Natural killer cell (primary cell): ENCODE results near the gene UQCC3. TPM values are rescaled to one million over a fixed set of nuclear protein-coding genes. Genes with fewer than 3 reads are reported as not detected.
A peak's percentile ranks its signal among the peaks of the same experiment; 100 is the strongest.
"Not testable (repeated sequence)": the region's sequence is repeated elsewhere in the genome, so short reads cannot be mapped to it uniquely, and the experiment has no call there.

Experiments used
- ATAC-seq, 3 donors: fragments of 150-1000 bp in 2 of 3; fragments of 200-7000 bp in 1 of 3; cut with Tn5 transposase; 1 replicate in 1 of 3; 2 replicates in 2 of 3; pipeline ENCODE4 v1.10.0; 2021; ENCODE audit warnings: mild to moderate bottlenecking in 2 of 3, moderate library complexity in 2 of 3
- DNase-seq, 2 donors: peaks; one replicate each; pipeline versions ENCODE4 v3.0.0 to v3.0.0-alpha.2; 2013 to 2021; ENCODE audit warnings: mixed read lengths in 1 of 2
- H3K27ac ChIP-seq: one replicate; pipeline ENCODE4 v1.5.1; 2013; ENCODE audit warnings: mild to moderate bottlenecking, low read length
- H3K27me3 ChIP-seq: one replicate; pipeline ENCODE4 v1.6.1; 2013; ENCODE audit warnings: low read length; ENCODE audit not compliant: control insufficient read depth, insufficient read depth
- H3K36me3 ChIP-seq: one replicate; pipeline ENCODE4 v1.6.1; 2013; ENCODE audit warnings: low read length; ENCODE audit not compliant: control insufficient read depth, insufficient read depth
- H3K4me1 ChIP-seq: one replicate; pipeline ENCODE4 v1.6.1; 2013; ENCODE audit warnings: low read length; ENCODE audit not compliant: control insufficient read depth, insufficient read depth
- H3K4me3 ChIP-seq: one replicate; pipeline ENCODE4 v1.5.1; 2013; ENCODE audit warnings: low read length
- H3K9me3 ChIP-seq: one replicate; pipeline ENCODE4 v1.6.1; 2013; ENCODE audit warnings: low read length; ENCODE audit not compliant: control insufficient read depth, insufficient read depth
- H3K27ac Mint-ChIP-seq, 2 donors: one replicate each; pipeline ENCODE4 v1.8.0; 2022; ENCODE audit warnings: mild to moderate bottlenecking in 2 of 2, mixed read lengths in 2 of 2, moderate library complexity in 1 of 2
- H3K27me3 Mint-ChIP-seq, 2 donors: one replicate each; pipeline ENCODE4 v1.8.0; 2022; ENCODE audit warnings: low read depth in 2 of 2, mixed read lengths in 2 of 2
- H3K36me3 Mint-ChIP-seq: one replicate; pipeline ENCODE4 v1.8.0; 2022; ENCODE audit warnings: mixed read lengths
- H3K4me1 Mint-ChIP-seq, 2 donors: one replicate each; pipeline ENCODE4 v1.8.0; 2022; ENCODE audit warnings: mixed read lengths in 2 of 2
- H3K4me3 Mint-ChIP-seq: one replicate; pipeline ENCODE4 v1.8.0; 2022; ENCODE audit warnings: mild to moderate bottlenecking, moderate library complexity, mixed read lengths
- H3K9me3 Mint-ChIP-seq, 2 donors: one replicate each; pipeline ENCODE4 v1.8.0; 2022; ENCODE audit warnings: mixed read lengths in 2 of 2
- CTCF ChIP-seq: fragments of 200-600 bp; IDR thresholded peaks from one replicate; pipeline ENCODE4 v1.8.0; 2022; ENCODE audit warnings: antibody characterized with exemption
- WGBS: methylation state at CpG from one replicate; pipeline ENCODE4 v1.1.7; 2013; ENCODE audit warnings: missing lambda C conversion rate; ENCODE audit not compliant: insufficient coverage; 5-methylcytosine and 5-hydroxymethylcytosine counted together
- intact Hi-C: fragments of 100-400 bp; cut with micrococcal nuclease; formaldehyde crosslinking; loops from one replicate; pipeline ENCODE4 v1.14.2; 2022
- total RNA-seq, 4 donors: library from RNA; stranded (reverse); fragments of 120-200 nt in 1 of 4; gene quantifications; one replicate each; pipeline versions ENCODE4 v1.2.3 to v1.2.4, GENCODE V29; 2013 to 2022

The UQCC3 gene
- total RNA-seq, 3 donors from 2014 or later (not counting 1 experiment from before 2014, with no cell fraction given) = 3.9 to 5.2 (median 4.0) TPM

- H3K9me3 Mint-ChIP-seq = no peaks in the 10 kb centered on the region
- no peaks in the 10 kb centered on the region for H3K27me3 Mint-ChIP-seq
- Histone ChIP-seq H3K36me3 (peaks cover 31% of the 10 kb centered on the region), H3K4me1 (peaks cover 42% of the 10 kb centered on the region), H3K27me3 (no peaks in the 10 kb centered on the region), H3K9me3 (no peaks in the 10 kb centered on the region), H3K4me3 (no peak overlapping the region), H3K27ac (no peak overlapping the region)
- 97% methylated on average over 24 of the region's 24 CpGs for WGBS
- DNase-seq (peak in 1 of 2 donors; percentile 5), ATAC-seq (no peak)
- intact Hi-C loops = no loop called here
- no peaks in the 10 kb centered on the region for H3K36me3 Mint-ChIP-seq
- peaks cover 19 to 24% of the 10 kb centered on the region in 2 donors for H3K4me1 Mint-ChIP-seq
- H3K4me3 Mint-ChIP-seq = no peak overlapping the region
- no peak overlapping the region for H3K27ac Mint-ChIP-seq
- TF ChIP-seq CTCF = no peak
Measured at GRCh38 chr11:62648185-62648966, 23.1 kb upstream of the UQCC3 start.

GRCh38 chr11:62648967-62649364, 22.5 kb upstream of the UQCC3 start:
- Mint-ChIP-seq H3K4me3 (no peak overlapping the region), H3K9me3 (no peaks in the 10 kb centered on the region), H3K36me3 (no peaks in the 10 kb centered on the region), H3K27ac (no peak overlapping the region), H3K27me3 (peaks cover 0 to 3% of the 10 kb centered on the region in 2 donors), H3K4me1 (peaks cover 23 to 29% of the 10 kb centered on the region in 2 donors)
- peaks cover 44% of the 10 kb centered on the region for H3K4me1 ChIP-seq
- WGBS = 97% methylated on average over 11 of the region's 11 CpGs
- ATAC-seq (no peak), DNase-seq (no peak)
- no peak for TF ChIP-seq CTCF
- H3K9me3 ChIP-seq = no peaks in the 10 kb centered on the region
- H3K27ac ChIP-seq = no peak overlapping the region
- no peaks in the 10 kb centered on the region for H3K27me3 ChIP-seq
- no peak overlapping the region for H3K4me3 ChIP-seq
- intact Hi-C loops = no loop called here
- peaks cover 27% of the 10 kb centered on the region for H3K36me3 ChIP-seq

DNA sequence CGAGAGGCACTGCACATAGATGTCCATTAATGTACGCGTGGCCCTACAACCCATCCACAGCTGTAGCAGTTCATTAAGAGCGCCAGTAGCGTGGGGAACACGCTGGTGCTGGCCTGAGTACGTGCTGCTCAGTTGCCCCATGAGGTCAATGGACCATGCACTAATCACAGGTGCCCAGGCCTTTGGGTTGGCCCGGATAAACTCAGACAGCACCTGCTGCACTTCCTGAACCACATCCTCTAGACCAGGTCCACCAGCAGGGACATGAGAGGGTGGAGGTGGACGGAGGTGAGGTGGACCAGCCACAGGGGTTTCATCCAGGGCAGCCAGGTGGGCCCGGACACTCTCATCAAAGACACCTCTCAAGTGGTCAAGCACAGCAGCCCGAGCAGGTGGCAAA, 22.0 kb upstream of the UQCC3 start:
- Histone ChIP-seq H3K27ac (no peak overlapping the region), H3K4me3 (no peak overlapping the region), H3K36me3 (peaks cover 24% of the 10 kb centered on the region), H3K4me1 (peaks cover 44% of the 10 kb centered on the region), H3K9me3 (no peaks in the 10 kb centered on the region), H3K27me3 (no peaks in the 10 kb centered on the region)
- H3K9me3 Mint-ChIP-seq = no peaks in the 10 kb centered on the region
- ATAC-seq (no peak), DNase-seq (peak in 1 of 2 donors; percentile 4)
- intact Hi-C loops = no loop called here
- 97% methylated on average over 10 of the region's 11 CpGs for WGBS
- H3K27me3 Mint-ChIP-seq = peaks cover 0 to 3% of the 10 kb centered on the region in 2 donors
- no peaks in the 10 kb centered on the region for H3K36me3 Mint-ChIP-seq
- no peak overlapping the region for H3K27ac Mint-ChIP-seq
- H3K4me1 Mint-ChIP-seq = peaks cover 23 to 29% of the 10 kb centered on the region in 2 donors
- H3K4me3 Mint-ChIP-seq = peak overlapping the region; percentile 25
- no peak for TF ChIP-seq CTCF

DNA sequence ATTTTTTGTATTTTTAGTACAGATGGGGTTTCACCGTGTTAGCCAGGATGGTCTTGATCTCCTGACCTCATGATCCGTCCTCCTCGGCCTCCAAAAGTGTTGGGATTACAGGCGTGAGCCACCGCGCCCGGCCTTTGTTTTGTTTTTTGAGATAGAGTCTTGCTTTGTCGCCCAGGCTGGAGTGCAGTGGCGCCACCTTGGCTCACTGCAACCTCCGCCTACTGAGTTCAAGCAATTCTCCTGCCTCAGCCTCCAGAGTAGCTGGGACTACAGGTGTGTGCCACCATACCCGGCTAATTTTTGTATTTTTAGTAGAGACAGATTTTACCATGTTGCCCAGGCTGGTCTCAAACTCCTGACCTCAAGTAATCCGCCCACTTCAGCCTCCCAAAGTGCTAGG, 21.2 kb upstream of the UQCC3 start:
- H3K27me3 Mint-ChIP-seq, ATAC-seq, intact Hi-C loops, H3K27ac Mint-ChIP-seq, DNase-seq, H3K4me3 Mint-ChIP-seq, H3K27me3 ChIP-seq, H3K4me3 ChIP-seq, H3K36me3 Mint-ChIP-seq, H3K9me3 Mint-ChIP-seq, H3K9me3 ChIP-seq, H3K27ac ChIP-seq: not testable (repeated sequence)
- H3K4me1 Mint-ChIP-seq = peaks cover 23 to 29% of the 10 kb centered on the region in 2 donors
- H3K4me1 ChIP-seq = peaks cover 40% of the 10 kb centered on the region
- peaks cover 24% of the 10 kb centered on the region for H3K36me3 ChIP-seq
- 95% methylated on average over 12 of the region's 12 CpGs for WGBS
